GM21390 (cell line): ENCODE data around the gene PTOV1.

Experiments
- ATAC-seq: cut with Tn5 transposase; IDR thresholded peaks from one replicate; pipeline ENCODE4 v1.9.1; 2021; ENCODE audit not compliant: unreplicated experiment

PTOV1 gene

GRCh38 chr19:49850487-49851342 is at the start of gene PTOV1:
PTOV1 (plus strand) TSS chr19:49851159.
- ATAC-seq: peak; percentile 57

DNA sequence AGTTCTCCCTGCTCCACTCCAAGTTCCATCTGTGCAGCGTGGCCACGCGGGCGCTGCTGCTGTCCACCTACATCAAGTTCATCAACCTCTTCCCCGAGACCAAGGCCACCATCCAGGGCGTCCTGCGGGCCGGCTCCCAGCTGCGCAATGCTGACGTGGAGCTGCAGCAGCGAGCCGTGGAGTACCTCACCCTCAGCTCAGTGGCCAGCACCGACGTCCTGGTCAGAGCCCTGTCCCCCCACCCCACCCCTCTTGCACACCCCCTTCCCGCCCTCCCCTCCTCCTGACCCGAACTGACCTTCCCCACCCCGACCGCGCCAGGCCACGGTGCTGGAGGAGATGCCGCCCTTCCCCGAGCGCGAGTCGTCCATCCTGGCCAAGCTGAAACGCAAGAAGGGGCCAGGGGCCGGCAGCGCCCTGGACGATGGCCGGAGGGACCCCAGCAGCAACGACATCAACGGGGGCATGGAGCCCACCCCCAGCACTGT is 49.5 kb upstream of the PTOV1 start:
- ATAC-seq: no peak

GRCh38 chr19:49801966-49802661 is 48.8 kb upstream of the PTOV1 start:
- ATAC-seq: no peak

DNA sequence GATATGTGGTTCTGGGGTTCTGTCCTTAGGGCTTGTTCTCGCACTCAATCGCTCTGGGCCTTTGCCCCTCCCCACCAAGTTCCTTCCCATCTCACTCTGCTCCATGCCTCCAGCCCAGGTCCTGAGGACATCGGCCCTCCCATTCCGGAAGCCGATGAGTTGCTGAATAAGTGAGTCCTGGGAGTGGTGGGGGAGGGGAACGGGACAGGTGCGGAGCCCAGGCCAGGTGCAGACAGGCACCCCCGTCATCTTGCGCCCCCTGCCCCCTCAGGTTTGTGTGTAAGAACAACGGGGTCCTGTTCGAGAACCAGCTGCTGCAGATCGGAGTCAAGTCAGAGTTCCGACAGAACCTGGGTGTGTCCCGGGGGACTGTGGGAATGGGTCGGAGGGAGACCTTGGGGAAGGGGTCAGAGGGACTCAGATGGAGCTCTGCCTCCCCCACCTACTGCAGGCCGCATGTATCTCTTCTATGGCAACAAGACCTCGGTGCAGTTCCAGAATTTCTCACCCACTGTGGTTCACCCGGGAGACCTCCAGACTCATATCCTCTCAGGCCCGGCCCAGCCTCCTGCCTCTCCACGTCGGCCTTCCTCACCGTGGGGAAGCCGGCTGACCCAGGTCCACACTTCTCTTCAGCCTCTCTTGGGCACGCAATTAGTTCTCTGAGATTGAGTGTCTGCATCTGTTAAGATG is 48.0 kb upstream of the PTOV1 start:
- ATAC-seq: no peak

DNA sequence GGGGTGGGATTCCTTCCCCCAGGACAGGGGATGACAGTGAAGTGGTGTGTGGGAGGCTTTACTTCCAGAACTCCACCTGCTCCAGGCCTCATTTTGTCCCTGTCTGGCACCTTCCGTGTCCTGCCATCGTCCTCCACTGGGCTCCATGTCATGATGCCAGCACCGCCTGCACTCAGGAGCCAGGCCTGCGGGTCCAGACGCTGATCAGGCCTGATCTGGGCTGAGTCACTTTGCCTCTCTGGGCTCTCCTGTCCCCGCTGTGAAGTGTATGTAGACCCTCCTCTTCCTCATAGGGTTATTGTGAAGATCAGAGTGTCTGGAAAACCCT is 47.5 kb upstream of the PTOV1 start:
- ATAC-seq: no peak

- ATAC-seq: no peak
Measured at GRCh38 chr19:49805822-49806619, 44.9 kb upstream of the PTOV1 start.

GRCh38 chr19:49806620-49806959 is 44.4 kb upstream of the PTOV1 start:
- ATAC-seq: no peak

DNA sequence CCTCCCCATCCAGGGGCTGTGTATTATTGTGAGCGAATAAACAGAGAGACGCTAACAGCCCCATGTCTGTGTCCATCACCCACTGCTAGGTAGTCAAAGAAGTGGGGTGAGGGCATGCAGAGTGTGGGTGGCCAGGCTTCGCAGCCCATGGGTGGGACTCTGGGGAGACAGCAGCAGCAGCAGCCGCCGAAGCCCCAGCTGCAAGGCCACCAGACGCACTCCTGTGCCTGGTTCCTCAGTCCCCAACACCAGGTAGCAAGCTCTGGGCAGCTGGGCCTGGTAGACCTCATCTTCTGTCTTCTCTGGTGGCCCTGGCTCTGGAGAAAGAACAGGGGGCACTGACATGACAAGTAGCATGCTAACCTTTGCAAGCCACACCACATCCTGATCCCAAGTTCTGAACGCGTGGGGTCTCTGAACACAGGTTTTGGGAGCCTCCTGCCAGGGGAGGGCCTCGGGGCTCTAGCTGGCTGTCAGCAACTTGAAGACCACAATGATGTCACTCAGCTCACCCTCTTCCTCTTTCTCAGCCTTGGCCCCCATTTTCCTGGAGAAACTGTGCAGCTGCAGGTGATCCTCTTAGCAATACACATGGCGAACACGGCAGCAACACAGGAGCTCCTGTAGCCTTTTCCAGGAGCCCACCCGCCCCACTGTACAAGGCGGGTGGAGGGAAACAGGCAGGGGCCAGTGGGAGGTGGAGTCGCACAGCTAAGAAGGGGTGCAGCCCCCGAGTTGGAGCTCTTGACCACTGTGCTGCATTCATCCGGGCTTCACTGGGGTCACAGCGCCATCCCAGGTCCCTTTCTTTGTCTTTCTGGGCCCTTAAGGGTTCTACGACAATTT is 43.7 kb upstream of the PTOV1 start:
- ATAC-seq: no peak

- ATAC-seq: no peak
Measured at GRCh38 chr19:49807904-49808675, 42.9 kb upstream of the PTOV1 start.

- no peak for ATAC-seq
Measured at GRCh38 chr19:49808711-49809159, 42.2 kb upstream of the PTOV1 start.

GRCh38 chr19:49809160-49809940 is 41.6 kb upstream of the PTOV1 start:
- ATAC-seq: no peak

- no peak for ATAC-seq
Measured at GRCh38 chr19:49809941-49810389, 41.0 kb upstream of the PTOV1 start.

GRCh38 chr19:49811328-49811727 is 39.6 kb upstream of the PTOV1 start:
- ATAC-seq: no peak

DNA sequence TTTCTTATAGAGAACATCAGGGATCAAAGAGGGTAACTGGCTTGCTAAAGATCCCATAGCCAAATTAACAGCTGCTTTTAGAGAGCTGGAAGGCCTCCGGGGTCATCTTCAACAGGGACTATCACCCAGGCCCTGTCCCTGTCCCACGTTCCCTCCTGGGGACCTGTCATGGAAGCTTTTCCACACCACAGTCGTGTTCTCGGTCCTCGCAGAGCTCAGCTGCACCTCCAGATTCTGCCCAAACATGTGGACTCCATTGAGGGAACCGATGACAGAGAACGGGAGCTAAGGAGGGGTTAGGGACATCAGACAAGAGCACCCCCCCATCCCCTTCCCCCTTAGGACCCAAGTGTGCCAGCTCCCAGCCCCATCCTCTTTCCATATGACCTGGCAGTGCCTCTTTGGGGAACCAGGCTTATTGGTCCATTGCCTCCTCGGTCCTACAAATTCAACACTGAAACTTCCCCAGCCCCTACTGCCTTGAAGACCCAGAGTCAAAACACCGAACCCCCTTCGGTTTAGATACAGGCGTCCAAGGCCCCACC is 38.4 kb upstream of the PTOV1 start:
- no peak for ATAC-seq

GRCh38 chr19:49812997-49813861 is 37.7 kb upstream of the PTOV1 start, which contains the start of gene FUZ:
FUZ (minus strand) TSS chr19:49813292; CDS start chr19:49813106, 186 bp downstream.
- ATAC-seq: no peak

DNA sequence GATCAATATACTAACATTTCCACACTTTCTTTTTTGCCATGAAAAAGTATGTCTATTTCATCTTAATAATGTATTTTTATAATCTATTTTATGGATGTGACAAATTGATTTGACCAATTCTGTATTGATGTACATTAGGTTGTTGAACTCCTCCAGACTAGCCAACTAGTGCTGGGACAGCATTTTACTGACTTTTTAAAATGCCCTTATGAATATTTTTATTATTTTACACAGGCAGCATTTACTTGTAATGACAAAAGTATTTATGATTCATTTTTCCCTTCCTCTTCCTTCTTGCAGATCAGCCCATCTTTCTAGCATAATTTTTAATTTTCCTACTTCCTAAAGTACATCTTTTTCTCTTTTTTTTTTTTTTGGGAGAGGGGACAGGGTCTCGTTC is 36.9 kb upstream of the PTOV1 start:
- no peak for ATAC-seq

GRCh38 chr19:49816590-49816989 is 34.4 kb upstream of the PTOV1 start:
- ATAC-seq: no peak
